ENCODE data around the gene PARD3.

Gene PARD3

DNA sequence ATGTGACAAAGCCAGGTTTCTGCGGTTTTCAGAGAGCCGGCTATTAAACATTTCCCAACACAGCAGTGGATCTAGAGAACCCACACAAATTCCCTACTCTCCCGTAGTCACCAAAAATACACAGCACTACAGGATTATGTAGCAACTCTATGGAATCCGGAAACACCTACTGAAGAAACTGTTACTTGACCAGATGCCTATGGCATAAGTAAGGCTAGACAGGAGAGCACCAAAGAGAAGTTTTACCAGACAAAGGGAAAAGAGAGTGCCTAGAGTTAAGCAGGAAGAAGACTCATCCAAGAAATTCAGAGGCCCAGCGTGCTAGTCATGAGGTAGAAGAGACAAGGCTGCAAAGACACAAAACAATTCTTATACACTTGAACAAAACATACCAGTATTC, 321.1 kb downstream of the PARD3 start:
- DNase-seq (ENCODE audit: low read depth) = no peak

DNA sequence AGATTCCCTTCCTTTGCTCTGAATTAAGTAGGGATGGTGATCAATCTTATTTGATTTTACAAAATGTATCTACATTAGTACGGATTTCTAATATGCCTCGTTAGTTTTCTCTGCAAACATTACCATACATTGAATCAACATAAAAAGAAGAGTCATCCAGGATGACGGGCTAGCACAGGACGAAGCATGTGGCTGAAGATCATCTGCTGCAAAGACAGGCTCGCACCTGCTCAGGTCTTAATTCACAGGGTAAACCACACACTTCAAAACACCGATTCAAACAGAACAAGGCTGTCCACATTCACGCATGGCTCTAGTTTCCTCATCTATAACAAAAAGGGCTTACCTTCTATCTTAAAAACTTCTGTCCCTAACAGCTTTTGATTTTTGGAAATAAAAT, 323.0 kb downstream of the PARD3 start:
- no peak for DNase-seq (ENCODE audit: low read depth)

DNA sequence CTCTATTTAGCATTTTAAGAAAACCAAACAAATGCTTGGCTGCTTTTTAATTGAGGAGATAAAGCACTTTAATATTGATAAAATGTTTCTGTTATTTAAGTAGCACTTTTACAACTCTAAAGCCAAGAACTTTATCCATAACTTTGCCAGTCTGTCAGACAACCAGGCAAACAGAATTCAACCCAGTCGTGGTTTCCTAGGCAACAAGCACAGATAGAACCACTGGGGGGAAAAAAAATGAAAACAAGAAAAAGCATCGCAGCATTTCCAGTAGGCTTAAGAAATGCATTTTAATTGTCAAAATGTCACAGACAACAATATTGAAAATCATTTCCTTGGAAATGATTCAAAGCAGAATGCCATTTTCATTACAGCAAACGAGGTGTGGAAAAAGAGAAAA, 323.4 kb downstream of the PARD3 start:
- no peak for DNase-seq (ENCODE audit: low read depth)

DNA sequence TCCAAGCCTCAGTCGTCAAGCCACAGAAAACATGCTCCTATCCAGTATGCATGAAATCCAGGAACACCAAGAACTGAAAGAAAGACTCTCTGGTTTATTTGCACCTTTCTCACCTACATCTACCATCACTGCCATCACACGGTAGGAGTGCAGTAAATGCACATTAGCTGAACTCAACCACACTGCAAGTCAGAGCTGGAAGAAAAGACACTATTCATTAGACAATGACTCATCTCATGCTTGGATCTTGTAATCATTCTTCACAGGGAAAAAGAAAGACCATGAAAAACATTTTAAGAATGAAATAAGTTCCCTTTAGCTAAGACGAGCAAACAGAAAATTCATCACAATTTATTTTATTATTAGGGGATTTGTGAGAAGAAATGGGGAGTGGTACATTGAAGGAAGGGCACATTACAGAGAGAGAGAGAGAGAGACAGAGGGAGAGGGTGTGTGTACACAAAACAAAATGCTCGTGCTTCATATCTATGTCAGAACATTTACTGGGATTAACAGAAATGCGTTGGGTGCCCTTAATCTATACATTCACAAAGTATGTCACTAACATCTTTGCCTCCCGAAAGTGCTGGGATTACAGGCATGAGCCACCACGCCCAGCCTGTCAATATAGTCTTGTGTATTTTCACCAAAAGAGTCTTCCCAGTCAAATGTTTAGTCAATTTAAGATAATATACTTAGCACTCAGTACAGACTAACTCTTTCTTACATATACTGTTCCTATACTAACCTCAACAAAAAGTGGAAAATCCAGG, 324.9 kb downstream of the PARD3 start:
- no peak for DNase-seq (ENCODE audit: low read depth)

DNA sequence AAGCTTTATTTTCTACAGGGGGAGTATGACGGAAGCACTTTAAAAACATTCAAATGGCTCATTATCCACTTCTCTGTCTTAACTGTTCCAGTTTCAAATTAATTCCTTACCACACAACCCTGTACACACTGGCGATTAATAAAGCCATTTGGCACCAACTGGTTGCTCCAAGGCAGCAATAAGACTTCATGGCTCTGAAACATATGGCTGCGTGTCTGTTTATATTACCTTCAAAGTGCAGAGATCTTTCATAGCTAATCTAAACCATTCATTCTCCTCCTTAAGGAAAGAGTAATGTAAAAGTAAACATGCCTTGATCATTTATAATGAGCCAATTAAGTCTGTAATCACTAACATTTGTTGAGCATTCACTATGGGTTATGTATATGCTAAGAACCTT, 325.7 kb downstream of the PARD3 start:
- DNase-seq (ENCODE audit: low read depth) = no peak

DNA sequence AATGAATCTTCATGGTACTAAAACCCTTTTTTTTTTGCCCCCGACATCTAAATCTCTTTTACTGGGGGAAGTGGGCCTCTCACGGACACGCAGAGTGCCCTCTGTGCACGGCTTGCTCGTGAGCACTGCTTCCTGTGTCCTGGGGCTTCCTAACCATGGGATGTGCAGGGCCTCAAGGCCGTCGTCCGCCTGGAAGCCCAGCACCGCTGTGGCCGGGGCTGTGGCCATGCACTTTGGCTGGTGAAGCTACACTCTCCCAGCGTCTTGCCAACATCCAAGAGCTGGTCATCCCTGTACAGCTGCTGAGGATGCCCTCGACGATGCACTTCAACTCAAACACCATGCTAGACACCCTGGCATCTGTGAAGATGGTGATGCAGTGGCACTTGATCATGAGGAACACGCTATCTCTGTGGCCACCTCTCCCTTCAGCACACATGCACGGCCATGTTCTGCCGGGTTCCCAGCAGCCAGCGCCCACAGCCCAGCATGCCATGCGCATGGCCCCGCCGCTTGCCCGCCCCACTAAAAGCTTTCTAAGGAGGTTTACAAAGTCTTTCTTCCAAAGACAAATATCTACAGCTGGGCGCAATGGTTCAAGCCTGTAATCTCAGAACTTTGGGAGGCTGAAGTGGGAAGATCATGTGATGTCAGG, 326.5 kb downstream of the PARD3 start:
- no peak for DNase-seq (ENCODE audit: low read depth)

DNA sequence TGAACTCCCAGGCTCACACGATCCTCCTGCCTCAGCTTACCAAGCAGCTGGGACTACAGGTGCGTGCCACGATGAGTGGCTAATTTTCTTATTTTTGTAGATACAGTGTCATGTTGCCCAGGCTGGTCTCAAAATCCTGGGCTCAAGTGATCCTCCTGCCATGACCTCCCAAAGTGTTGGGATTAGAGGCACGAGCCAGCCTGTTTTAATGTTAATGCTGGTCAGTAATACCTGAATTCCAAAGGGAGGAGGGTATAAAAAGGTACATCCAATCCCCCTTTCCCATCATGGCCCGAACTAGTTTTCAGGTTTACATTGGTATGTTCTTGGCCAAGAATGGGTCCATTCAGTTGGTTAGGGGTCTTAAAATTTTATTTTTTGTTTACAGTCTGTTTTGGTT, 329.1 kb downstream of the PARD3 start:
- no peak for DNase-seq (ENCODE audit: low read depth)

DNA sequence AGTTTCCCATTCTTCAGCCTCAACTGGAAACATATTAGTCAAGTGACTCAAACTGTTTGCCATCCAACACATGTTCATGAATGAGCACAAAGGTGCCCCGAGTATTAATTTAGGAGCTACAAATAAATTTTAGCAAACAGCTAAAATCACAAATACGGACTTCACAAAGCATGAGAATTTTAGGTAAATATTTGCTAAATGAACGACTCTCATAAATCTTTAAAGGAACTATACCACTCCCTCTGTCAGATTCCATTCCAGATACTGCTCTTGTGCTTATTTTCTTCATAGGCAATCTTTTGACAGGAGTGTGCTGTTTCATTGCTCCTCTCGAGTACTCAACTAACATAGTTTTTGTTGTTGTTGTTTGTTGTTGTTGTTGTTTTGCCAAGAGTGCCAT, 330.9 kb downstream of the PARD3 start:
- no peak for DNase-seq (ENCODE audit: low read depth)

DNA sequence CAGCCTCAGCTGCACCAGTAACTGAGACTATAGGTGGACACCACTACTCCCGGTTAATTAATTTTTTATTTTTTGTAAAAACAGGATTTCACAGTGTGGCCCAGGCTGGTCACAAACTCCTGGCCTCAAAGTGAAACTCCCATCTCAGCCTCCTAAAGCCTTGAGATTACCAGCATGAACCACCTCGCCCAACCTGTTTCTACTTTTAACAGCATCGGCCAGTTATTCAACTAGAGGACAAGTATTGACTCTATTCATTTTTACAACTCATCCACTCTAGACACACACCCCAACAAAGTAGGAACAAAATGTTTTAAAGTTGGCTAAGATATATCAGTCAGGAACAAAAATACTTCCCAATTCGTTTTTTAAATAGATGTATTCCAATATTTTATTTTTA, 334.8 kb downstream of the PARD3 start:
- no peak for DNase-seq (ENCODE audit: low read depth)

DNA sequence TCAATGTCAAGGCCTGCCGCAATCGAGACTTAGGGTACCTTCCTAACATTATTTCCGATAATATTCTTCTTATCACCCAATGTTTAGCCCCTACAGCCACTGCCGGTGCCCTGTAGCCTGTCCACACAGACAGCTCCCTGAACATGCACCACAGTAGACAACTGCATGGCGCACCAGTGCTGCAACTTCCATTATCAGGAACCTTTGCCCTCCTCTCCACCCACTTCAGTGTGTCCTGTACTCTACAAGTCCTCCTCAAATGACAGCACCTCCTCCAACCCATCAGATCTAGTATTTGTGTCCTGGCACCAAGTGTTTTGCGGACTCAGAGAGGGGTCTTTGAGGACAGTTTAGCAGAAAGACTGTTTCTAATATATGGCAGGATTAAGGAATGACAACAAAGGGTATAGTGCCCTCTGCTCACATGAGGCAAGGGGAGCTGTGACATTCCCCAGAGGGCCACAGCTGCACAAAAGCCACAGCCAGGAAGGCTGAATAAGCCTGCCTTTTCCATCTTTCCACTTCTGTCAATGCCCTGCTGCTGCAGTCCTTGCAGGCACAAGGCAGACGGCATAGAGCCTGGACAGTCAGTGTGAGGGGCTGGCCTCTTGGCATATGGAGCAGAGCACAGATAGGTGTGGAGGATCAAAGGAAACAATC, 335.4 kb downstream of the PARD3 start:
- DNase-seq (ENCODE audit: low read depth) = no peak

DNA sequence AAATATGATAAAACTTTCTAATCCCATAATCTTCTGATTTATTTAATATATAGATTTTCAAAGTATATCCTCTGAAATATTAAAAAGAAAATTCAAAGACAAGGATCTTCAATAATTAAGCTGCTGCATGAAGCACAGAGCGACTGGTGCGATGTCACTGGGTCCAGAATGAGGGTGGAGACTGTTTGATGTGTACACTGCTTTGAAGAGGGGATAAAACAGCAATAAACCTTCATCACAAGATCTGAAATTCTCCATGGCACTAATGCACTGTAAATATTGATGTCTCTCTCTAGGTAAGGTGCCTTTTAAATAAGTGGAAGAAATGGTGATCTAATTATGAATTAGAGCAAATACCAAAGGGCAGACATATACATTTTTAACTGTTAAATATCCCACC, 337.8 kb downstream of the PARD3 start:
- no peak for DNase-seq (ENCODE audit: low read depth)

DNA sequence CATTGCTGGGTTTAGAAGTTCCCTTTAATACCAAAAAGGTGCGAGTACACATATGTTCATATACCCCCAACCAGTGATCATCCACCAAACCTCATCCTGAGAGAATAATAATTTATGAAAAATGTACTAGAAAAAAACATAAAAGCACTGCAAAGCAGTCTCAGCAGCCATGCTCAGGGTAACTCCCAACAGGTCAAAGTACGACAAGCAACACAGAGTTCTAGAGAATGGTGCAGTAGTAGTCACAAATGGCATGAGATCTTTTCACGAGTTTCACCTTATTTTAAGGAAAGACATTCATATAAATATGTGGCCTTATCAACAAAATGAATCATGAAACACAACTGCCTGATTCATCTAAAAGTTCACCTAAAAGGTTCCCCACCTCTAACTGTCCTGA, 338.5 kb downstream of the PARD3 start:
- no peak for DNase-seq (ENCODE audit: low read depth)

DNA sequence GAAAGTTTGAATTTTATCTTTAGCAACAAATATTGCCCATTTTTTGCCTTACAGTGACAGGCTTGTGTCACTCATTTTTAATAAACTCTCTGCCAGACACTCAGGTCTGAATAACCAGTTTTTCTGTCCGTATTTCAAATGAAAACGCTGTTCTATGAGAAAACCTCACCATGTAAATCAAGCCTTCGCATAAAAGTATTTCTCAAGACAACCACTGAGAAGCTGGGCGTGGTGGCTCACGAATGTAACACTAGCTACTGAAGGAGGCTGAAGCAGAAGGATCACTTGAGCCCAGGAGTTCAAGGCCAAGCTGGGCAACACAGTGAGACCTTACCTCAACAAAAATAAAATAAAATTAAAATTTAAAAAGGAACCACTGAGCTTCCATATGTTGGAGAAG, 339.3 kb downstream of the PARD3 start:
- no peak for DNase-seq (ENCODE audit: low read depth)

DNA sequence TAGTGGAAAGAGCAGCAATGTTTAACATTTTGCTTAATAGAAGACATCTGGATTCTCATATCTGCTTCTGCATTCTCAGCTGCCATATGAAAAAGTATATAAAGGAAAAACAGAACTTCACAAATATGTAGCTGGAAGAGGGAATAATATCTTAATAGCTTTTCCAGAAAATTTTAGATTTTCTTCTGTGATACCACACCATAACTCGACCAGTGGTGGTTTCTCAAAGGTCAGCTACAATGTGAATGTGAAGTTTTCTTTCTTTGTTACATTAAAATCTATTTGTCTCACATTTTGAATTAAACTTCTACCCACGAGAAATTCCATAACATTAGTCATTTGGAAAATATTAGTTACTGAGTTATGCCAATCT, 339.8 kb downstream of the PARD3 start:
- DNase-seq (ENCODE audit: low read depth) = no peak

DNA sequence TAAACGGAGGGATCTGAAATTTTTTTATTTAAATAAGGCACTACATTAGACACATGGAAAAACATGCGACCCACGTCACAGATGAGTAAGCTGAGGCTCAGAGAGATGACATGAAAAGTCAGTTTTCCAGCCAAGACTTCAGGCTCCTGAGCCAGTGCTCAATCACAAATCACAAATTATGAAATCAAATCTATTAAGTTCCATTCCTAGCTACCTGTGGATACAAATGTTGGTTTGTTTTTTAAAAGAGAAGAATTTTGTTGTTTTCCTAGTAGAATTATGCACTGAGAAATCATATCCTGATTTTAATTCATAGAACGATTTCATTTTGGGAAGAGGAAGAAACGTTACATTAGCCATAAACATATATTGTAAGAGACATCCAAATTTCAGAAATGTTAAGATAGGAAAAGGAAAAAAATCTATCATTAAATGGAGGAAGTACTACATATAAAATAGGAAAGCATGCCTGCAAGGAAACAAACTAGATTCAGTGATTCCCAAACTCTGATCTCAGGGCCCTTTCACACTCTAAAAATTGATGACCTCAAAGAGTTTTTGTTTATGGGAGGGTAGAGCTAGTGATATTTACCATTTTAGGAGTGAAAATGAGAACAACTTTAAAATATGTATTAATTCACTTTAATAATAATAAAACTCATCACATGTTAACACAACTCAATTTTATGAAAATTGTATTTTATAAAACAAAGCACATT, 340.4 kb downstream of the PARD3 start:
- no peak for DNase-seq (ENCODE audit: low read depth)

DNA sequence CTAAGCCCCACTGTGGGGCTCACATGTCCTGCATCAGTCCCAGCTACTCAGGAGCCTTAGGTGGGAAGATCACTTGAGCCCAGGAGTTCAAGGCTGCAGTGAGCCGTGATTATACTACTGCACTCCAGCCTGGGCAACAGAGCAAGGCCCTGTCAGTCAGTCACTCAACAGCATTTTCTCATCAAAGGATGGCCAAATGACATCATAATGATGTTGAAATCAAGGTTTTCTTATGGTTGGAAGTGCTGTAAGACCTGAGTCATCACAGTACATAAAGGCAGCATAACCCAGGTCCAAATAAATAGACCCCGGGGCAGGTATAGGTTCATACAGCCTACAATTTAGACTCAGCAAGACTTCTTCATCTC, 341.1 kb downstream of the PARD3 start:
- no peak for DNase-seq (ENCODE audit: low read depth)

DNA sequence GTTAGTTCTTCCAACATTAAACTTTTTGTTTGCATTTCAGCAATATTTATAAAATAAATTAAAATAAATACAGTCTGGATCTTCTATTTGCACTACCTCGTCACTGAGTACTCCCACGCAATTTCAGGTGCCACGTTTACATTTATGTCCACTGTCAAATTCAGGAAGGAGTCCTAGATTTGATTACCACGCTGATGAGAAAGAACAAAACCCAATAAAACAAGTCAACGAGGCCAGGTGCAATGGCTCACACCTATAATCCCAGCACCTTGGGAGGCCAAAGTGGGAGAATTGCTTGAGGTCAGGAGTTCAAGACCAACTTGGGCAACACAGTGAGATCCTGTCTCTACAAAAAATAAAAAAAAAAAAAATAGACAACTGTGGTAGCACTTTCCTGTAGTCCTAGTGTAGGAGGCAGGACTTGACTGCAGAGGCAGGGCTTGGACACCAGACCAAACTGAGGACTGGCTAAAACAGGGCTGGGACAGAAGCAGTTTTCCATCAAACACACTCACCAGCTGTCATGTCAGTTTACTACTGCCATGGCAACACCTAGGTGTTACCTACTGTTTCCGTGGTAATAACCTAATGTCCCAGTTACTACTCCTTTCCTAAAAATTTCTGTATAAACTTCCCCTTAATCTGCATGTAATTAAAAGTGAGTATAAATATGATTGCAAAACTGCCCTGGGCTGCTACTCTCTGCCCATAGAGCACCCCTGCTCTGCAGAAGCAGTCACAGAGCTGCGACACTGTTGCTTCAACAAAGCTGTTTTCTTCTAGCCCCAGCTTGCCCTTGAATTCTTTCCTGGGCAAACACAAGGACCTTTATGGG, 341.7 kb downstream of the PARD3 start:
- no peak for DNase-seq (ENCODE audit: low read depth)

DNA sequence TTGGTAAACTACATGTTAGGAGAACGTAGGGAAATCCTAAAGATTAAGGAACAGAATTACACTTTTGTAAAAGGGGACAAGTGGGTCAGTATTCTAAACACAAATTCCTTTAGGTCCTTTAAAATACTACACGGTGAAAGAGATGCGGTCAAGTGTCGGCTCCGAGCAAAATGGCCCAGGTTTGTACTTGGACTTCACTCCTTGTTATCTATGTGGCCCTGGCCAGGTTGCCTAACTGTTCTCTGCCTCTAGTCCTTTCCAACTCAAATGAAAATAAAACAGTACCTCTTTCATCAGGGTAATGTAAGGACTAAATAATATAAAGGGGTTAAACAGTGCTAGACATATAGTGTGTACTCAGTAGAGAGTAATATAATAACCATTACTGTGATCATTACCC, 344.8 kb downstream of the PARD3 start:
- DNase-seq (ENCODE audit: low read depth) = no peak

DNA sequence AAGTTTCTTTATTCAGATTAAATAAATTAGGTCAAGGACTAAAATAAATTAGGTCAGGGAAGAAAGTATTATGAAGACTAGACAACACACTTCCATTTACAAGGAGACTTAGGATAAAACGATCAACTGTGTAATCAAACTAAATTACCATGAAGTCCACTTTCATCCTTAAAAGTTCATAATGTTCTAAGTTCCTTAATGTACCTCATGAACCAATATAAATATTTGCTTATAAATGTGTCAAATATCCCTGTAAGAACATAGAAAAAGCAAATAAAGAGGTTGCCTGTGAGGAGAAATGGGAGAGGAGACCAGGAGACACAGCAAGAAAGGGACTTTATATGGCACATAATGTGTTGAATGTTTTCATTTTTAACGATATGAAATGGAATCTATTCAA, 345.6 kb downstream of the PARD3 start:
- DNase-seq (ENCODE audit: low read depth) = no peak

DNA sequence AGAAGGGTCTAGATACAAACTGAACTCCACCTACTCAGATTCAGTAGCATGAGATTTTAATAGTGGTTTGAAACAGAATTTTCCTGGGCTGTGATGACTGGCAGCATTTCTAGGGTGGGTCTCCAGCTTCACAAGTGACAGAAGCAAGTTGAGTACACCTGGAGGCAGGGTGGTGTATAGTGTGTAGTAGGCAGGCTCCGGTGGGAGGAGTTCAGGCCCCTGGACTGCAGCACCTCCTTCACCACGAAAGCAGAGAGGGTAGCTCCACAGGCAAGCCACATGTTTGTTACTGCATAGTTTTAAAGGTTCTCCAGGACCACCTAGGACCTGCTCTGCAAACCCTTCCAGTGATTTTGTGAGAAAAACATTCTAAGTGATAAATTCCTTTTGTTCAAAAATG, 347.2 kb downstream of the PARD3 start:
- no peak for DNase-seq (ENCODE audit: low read depth)

DNA sequence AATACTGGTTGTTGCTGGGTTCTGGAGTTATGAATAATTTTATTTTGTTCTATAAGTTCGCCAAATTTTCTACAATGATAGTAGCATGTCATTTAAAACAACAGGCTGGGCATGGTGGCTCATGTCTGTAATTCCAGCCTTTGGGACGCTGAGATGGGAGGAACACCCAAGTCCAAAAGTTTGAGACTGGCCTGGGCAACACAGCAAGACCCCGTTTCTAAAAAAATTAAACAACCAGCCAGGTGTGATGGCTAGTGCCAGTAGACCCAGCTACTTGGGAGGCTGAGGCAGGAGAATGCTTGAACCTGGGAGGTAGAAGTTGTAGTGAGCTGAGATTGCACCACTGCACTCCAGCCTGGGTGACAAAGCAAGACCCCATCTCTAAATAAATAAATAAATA, 347.7 kb downstream of the PARD3 start:
- DNase-seq (ENCODE audit: low read depth) = no peak

DNA sequence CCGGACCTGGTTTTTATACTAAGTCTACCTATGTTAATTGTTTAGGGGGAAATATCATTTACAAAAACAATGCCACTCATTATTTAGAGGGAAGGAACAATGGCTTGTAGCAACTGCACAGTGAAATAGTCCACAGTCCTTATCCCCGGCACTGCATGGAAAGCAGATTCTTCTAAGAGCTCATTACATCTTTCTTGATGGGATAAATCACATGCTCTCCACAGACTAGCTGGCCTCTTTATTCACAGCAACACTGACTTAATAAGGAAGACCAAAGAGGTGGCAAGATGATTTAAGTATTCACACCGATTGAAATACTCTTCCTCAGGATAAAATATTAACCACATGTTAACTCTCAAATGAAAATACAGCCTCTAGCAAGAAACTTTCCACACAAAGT, 349.4 kb downstream of the PARD3 start:
- DNase-seq (ENCODE audit: low read depth) = no peak

Measured in activated T-helper 1 cell treated with Interleukin-2 at 50 U/mL for 16 hours (primary cell).